SU-DHL-6 (cell line): Measurements from ENCODE around the gene MBTD1.

Experiments used
- H2AFZ ChIP-seq: fragments of 200-600 bp; sonication (generic); 2 replicates; pipeline ENCODE4 v1.6.1; 2014; ENCODE audit warnings: low read depth, mild to moderate bottlenecking, moderate library complexity, mixed read lengths, antibody characterized with exemption, low read length; ENCODE audit not compliant: severe bottlenecking
- H3F3A ChIP-seq: fragments of 200-600 bp; shearing (Covaris generic); 2 replicates; pipeline ENCODE4 v1.6.0; 2016; ENCODE audit warnings: antibody characterized with exemption, mild to moderate bottlenecking; ENCODE audit not compliant: insufficient read depth
- H3K27ac ChIP-seq: fragments of 200-600 bp; sonication (generic); 2 replicates; pipeline ENCODE4 v1.5.1; 2016; ENCODE audit warnings: low read depth, mild to moderate bottlenecking, low read length, moderate library complexity, mixed read lengths
- H3K27me3 ChIP-seq: fragments of 200-600 bp; sonication (generic), shearing (Covaris generic); 2 replicates; pipeline ENCODE4 v1.6.0; 2014; ENCODE audit warnings: mild to moderate bottlenecking, low read length
- H3K36me3 ChIP-seq: fragments of 200-600 bp; sonication (generic); 2 replicates; pipeline ENCODE4 v1.6.1; 2014; ENCODE audit warnings: mild to moderate bottlenecking, low read length, mixed read lengths
- H3K4me2 ChIP-seq: fragments of 300-600, 200-600 bp; shearing (Covaris generic), sonication (generic); 2 replicates; pipeline ENCODE4 v1.6.0; 2014; ENCODE audit warnings: low read length, low read depth, mild to moderate bottlenecking; ENCODE audit not compliant: poor library complexity, severe bottlenecking
- H3K4me3 ChIP-seq: fragments of 200-600 bp; sonication (generic); 2 replicates; pipeline ENCODE4 v1.5.1; 2014; ENCODE audit warnings: antibody characterized with exemption, low read length, mild to moderate bottlenecking, mixed read lengths; ENCODE audit not compliant: insufficient read depth, poor library complexity, severe bottlenecking
- H3K79me2 ChIP-seq: fragments of 200-600 bp; sonication (generic); 2 replicates; pipeline ENCODE4 v1.6.1; 2014; ENCODE audit warnings: mild to moderate bottlenecking, low read length, moderate library complexity; ENCODE audit not compliant: insufficient read depth
- H3K9ac ChIP-seq: fragments of 200-600 bp; sonication (generic); 2 replicates; pipeline ENCODE4 v1.7.0; 2014; ENCODE audit warnings: mild to moderate bottlenecking, low read length
- H3K9me2 ChIP-seq: fragments of 200-600 bp; sonication (generic); replicated peaks from 2 replicates; pipeline ENCODE4 v1.6.1; 2014; ENCODE audit warnings: low read length; ENCODE audit not compliant: insufficient read depth
- H3K9me3 ChIP-seq: fragments of 200-600 bp; sonication (generic); 2 replicates; pipeline ENCODE4 v1.6.1; 2014; ENCODE audit warnings: low read length, mixed read lengths; ENCODE audit not compliant: insufficient read depth
- H4K20me1 ChIP-seq: fragments of 200-600 bp; sonication (generic); 2 replicates; pipeline ENCODE4 v1.6.1; 2014; ENCODE audit warnings: low read depth, mild to moderate bottlenecking, antibody characterized with exemption, low read length, moderate library complexity, mixed read lengths
- EZH2phosphoT487 ChIP-seq: fragments of 200-600 bp; sonication (generic), shearing (Covaris generic); conservative IDR thresholded peaks from 2 replicates; pipeline ENCODE4 v1.6.1; 2018; ENCODE audit warnings: mild to moderate bottlenecking, antibody characterized with exemption, low read length, moderate library complexity, mixed read lengths
- TF ChIP-seq, protein P1 (sequence below): fragments of 200-600 bp; sonication (generic); IDR thresholded peaks from one replicate; pipeline ENCODE4 v1.5.1; 2017; ENCODE audit warnings: antibody characterized with exemption, mild to moderate bottlenecking, low read length, moderate library complexity; ENCODE audit not compliant: insufficient read depth, poor library complexity, severe bottlenecking

MBTD1 gene

DNA sequence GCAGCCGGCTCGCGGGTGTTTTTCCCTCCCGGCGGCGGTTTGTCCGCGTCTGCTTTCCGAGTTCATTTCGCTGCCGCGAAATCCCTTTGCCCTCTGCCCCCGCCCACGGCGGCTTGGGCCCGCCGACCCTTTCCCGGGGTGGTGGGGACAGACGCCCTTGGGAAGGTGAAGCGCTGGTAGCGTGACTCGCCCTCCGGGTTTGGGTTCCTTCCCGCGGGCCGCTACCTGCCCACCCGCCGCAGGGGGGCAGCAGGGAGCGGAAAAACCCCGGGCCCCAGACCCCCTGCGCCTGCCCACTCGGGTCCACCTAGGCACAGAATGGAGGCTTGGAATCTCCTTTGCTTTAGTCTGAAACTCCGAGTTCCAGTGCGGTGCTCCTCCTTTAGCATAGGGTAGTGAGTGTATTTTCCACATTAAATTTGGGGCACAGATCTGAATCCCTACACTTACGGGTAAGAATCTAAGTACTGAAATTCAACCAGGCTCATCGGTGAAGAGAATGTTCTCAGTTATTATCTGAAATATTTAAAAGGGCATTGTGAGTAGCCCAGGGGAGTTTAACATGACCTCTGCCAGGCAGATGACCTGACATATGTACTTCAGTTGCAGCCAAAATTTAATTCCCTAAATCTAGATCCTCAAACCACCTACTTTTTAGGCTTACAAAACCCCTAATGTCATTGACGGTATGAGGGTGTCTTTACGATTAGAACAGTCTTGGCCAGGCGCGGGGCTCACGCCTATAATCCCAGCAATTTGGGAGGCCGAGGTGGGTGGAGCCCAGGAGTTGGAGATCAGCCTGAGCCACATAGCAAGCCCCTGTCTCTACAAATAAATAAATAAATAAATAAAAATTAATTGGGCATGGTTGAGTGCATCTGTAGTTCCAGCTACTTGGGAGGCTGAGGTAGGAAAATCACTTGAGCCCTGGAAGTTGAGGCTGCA, 92.6 kb downstream of the MBTD1 start:
- peak overlapping the region; percentile 65 for H3K27ac ChIP-seq
- H2AFZ ChIP-seq: peak overlapping the region; percentile 72
- no peaks in the 10 kb centered on the region for H3K27me3 ChIP-seq
- peak overlapping the region; percentile 69 for H3K4me3 ChIP-seq
- no peaks in the 10 kb centered on the region for H3K9me3 ChIP-seq
- peaks cover 27% of the 10 kb centered on the region; the same call in 1 of the 2 replicates for H3F3A ChIP-seq
- peak overlapping the region; percentile 79 for H3K4me2 ChIP-seq
- H3K9me2 ChIP-seq: no peaks in the 10 kb centered on the region
- peaks cover 16% of the 10 kb centered on the region for H3K79me2 ChIP-seq
- no peak for TF ChIP-seq EZH2phosphoT487
- H3K36me3 ChIP-seq: peaks cover 16% of the 10 kb centered on the region; the same call in 1 of the 2 replicates
- H4K20me1 ChIP-seq: peaks cover 2% of the 10 kb centered on the region; the same call in 1 of the 2 replicates
- H3K9ac ChIP-seq: peak overlapping the region; percentile 82

DNA sequence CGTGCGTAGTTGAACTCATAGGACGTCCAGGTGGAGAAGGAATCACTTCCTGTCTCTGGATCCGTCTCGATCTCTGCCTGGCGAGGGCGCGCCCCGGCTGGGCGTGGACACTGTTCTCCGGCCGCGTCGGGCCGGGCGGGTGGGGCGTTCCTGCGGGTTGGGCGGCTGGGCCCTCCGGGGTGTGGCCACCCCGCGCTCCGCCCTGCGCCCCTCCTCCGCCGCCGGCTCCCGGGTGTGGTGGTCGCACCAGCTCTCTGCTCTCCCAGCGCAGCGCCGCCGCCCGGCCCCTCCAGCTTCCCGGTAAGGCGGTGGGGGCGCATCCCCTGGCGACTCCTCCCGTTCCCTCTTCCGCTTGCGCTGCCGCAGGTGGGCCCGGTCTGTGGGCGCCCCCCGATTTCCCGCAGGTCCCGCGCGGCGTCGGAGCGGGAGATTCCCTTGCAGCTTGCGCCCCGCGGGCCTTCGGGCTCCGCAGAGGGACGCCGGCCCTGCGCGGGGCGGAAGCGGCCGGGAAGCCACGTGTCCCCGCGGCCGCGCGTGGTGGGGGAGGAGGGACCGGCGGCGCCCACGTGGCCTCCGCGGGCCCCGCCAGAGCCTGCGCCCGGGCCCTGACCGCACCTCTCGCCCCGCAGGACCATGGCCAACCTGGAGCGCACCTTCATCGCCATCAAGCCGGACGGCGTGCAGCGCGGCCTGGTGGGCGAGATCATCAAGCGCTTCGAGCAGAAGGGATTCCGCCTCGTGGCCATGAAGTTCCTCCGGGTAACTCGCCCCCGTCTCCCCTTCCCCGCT, 93.5 kb downstream of the MBTD1 start, which contains the start of gene NME2:
TSS of gene NME2 (plus strand) at position 214 of the 789 bp plus-strand sequence. CDS start at position 634, 420 bp downstream.
- no peaks in the 10 kb centered on the region for H3K27me3 ChIP-seq

DNA sequence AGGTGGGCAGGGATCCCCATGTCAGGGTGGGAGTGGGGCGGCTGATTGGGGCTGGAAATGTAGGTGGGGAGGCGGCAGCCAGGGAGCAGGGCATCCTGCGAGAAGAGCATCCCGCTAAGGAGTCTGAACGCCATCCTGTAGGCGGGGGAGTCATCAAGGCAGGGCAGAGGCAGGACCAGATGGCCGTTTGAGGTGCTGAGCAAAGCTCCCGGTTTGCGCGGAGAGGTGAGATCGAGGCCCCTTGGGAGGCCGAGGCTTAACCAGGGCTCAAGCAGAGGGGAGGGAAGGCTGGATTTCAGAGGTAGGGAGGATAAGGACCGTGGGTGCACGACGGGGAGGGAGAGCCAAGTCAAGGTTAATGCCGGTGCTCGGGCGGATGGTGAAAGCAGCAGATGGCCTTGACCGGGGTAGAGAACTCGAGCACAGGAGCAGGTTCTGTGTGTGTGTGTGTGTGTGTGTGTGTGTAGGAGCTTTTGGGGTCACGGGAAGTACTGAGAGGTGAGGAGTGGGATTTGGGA, 94.1 kb downstream of the MBTD1 start:
- peak overlapping the region; percentile 79 for H3K4me2 ChIP-seq
- no peak for TF ChIP-seq EZH2phosphoT487
- TF ChIP-seq, protein P1, sequence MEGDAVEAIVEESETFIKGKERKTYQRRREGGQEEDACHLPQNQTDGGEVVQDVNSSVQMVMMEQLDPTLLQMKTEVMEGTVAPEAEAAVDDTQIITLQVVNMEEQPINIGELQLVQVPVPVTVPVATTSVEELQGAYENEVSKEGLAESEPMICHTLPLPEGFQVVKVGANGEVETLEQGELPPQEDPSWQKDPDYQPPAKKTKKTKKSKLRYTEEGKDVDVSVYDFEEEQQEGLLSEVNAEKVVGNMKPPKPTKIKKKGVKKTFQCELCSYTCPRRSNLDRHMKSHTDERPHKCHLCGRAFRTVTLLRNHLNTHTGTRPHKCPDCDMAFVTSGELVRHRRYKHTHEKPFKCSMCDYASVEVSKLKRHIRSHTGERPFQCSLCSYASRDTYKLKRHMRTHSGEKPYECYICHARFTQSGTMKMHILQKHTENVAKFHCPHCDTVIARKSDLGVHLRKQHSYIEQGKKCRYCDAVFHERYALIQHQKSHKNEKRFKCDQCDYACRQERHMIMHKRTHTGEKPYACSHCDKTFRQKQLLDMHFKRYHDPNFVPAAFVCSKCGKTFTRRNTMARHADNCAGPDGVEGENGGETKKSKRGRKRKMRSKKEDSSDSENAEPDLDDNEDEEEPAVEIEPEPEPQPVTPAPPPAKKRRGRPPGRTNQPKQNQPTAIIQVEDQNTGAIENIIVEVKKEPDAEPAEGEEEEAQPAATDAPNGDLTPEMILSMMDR: no peak
- peaks cover 37% of the 10 kb centered on the region for H3F3A ChIP-seq
- no peaks in the 10 kb centered on the region for H4K20me1 ChIP-seq
- peak overlapping the region; percentile 82 for H3K9ac ChIP-seq
- H3K27me3 ChIP-seq: no peaks in the 10 kb centered on the region
- no peaks in the 10 kb centered on the region for H3K9me2 ChIP-seq
- no peaks in the 10 kb centered on the region for H3K9me3 ChIP-seq
- peaks cover 16% of the 10 kb centered on the region for H3K79me2 ChIP-seq
- H3K4me3 ChIP-seq: peak overlapping the region; percentile 69
- peak overlapping the region; percentile 29 for H2AFZ ChIP-seq
- 0 out of 2 replicates have a peak, but pooled peaks cover 10% of the 10 kb centered on the region for H3K36me3 ChIP-seq
- H3K27ac ChIP-seq: peak overlapping the region; percentile 65

More for the DNA sequence above, 93.5 kb downstream of the MBTD1 start, which contains the start of gene NME2:
- peak within 1 kb of the TSS; percentile 79 for H3K4me2 ChIP-seq
- H3F3A ChIP-seq: peaks cover 33% of the 10 kb centered on the region
- peak within 1 kb of the TSS; percentile 82 for H3K9ac ChIP-seq
- no peaks in the 10 kb centered on the region for H3K9me3 ChIP-seq
- peak within 1 kb of the TSS; percentile 72 for H2AFZ ChIP-seq
- peaks cover 16% of the 10 kb centered on the region for H3K79me2 ChIP-seq
- peak within 1 kb of the TSS; percentile 65 for H3K27ac ChIP-seq
- H3K4me3 ChIP-seq: peak within 1 kb of the TSS; percentile 69
- H4K20me1 ChIP-seq: no peaks in the 10 kb centered on the region
- H3K36me3 ChIP-seq: peaks cover 11% of the 10 kb centered on the region; the same call in 1 of the 2 replicates
- TF ChIP-seq, protein P1: no peak
- no peak for TF ChIP-seq EZH2phosphoT487
- H3K9me2 ChIP-seq: no peaks in the 10 kb centered on the region
